Measurements from ENCODE around the gene KLF16.
A peak's percentile ranks its signal among the peaks of the same experiment; 100 is the strongest.

The KLF16 gene

DNA sequence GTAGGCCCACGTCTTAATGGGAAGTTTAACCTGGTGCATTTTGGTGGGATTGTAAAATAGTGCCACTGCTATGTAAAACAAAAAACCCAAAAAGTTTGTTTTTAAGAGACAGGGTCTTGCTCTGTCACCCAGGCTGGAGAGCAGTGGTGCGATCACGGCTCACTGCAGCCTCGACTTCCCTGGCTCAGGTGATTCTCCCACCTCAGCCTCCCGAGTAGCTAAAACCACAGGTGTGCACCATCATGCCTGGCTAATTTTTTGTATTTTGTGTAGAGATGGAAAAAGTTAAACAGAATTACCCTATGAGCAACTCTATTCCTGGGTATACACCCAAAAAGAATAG, 14.3 kb downstream of the KLF16 start:
- no peak for DNase-seq (ENCODE audit: extremely low read depth, low read depth)
- H3K4me3 ChIP-seq (replicated peaks; ENCODE audit: low read depth, low read length), result no peak overlapping the region
- TF ChIP-seq, protein P1, sequence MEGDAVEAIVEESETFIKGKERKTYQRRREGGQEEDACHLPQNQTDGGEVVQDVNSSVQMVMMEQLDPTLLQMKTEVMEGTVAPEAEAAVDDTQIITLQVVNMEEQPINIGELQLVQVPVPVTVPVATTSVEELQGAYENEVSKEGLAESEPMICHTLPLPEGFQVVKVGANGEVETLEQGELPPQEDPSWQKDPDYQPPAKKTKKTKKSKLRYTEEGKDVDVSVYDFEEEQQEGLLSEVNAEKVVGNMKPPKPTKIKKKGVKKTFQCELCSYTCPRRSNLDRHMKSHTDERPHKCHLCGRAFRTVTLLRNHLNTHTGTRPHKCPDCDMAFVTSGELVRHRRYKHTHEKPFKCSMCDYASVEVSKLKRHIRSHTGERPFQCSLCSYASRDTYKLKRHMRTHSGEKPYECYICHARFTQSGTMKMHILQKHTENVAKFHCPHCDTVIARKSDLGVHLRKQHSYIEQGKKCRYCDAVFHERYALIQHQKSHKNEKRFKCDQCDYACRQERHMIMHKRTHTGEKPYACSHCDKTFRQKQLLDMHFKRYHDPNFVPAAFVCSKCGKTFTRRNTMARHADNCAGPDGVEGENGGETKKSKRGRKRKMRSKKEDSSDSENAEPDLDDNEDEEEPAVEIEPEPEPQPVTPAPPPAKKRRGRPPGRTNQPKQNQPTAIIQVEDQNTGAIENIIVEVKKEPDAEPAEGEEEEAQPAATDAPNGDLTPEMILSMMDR (IDR thresholded peaks at IDR 0.05; ENCODE audit: low read depth, low read length, missing control alignments), result no peak

GRCh38 chr19:1848399-1849131, 14.8 kb downstream of the KLF16 start, which contains the start of gene REXO1:
REXO1 (minus strand) TSS chr19:1848483; CDS start chr19:1848358, 125 bp downstream.
- TF ChIP-seq, protein P1 (IDR thresholded peaks at IDR 0.05; ENCODE audit: low read depth, low read length, missing control alignments), result peak; percentile 90
- H3K4me3 ChIP-seq (replicated peaks; ENCODE audit: low read depth, low read length), result peak within 1 kb of the TSS; percentile 89
- peak; percentile 72 for DNase-seq (ENCODE audit: extremely low read depth, low read depth)

DNA sequence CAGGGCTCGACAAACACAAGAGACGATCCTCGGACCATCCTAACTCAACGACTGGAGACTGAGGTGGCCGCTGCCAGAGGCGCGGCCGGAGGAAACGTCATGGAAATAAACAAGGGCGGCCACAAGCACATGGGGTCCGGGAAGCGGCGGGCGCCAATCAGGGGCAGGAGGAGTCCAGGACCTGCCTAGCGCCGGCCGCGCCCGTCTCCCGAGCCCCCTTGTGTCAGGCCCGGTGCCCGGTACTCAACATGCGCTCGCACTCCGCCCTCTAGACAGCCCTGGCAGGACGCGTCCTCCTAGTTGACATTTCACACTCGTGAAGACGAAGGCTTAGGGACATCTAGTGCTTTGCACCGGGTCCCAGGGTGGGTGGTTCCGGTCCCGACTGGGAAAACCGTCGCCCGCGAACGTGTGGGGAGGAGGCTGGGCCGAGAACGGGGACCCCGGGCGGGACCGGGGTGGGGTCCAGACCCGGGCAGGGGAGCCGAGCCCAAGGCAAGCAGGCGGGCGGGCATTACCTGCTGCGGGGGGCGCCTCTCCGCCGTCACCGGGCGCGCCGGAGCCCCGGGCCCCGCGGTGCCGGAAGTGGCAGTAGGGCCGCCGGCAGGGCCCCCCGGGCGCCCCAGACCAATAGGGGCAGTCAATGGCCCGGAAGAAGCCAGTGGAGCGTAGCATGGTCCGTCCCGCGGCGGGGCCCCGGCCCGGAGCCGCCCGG, 15.5 kb downstream of the KLF16 start:
- TF ChIP-seq, protein P1 (IDR thresholded peaks at IDR 0.05; ENCODE audit: low read depth, low read length, missing control alignments), result no peak
- peak overlapping the region; percentile 89 for H3K4me3 ChIP-seq (replicated peaks; ENCODE audit: low read depth, low read length)
- DNase-seq (ENCODE audit: extremely low read depth, low read depth), result no peak

DNA sequence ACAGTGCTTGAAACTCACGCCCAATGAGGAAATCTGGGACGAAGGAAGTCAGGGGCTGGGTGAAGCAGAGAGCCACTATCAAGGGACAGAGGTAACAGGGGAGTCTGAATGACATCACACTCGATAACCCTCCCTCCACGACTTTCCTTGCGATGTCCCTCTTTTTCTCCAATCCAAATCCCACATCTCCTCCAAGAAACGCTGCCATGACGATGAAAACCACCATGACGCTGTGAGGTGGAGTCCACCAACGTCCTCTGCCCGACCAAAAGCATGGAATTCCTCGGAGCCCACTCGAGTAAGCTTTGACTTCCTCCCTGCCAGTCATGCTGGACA, 16.1 kb downstream of the KLF16 start:
- TF ChIP-seq, protein P1 (IDR thresholded peaks at IDR 0.05; ENCODE audit: low read depth, low read length, missing control alignments), result no peak
- peak overlapping the region; percentile 89 for H3K4me3 ChIP-seq (replicated peaks; ENCODE audit: low read depth, low read length)
- no peak for DNase-seq (ENCODE audit: extremely low read depth, low read depth)

GRCh38 chr19:1846517-1847204, 16.7 kb downstream of the KLF16 start:
- no peak for DNase-seq (ENCODE audit: extremely low read depth, low read depth)
- TF ChIP-seq, protein P1 (IDR thresholded peaks at IDR 0.05; ENCODE audit: low read depth, low read length, missing control alignments), result no peak
- H3K4me3 ChIP-seq (replicated peaks; ENCODE audit: low read depth, low read length), result peak overlapping the region; percentile 89

- TF ChIP-seq, protein P1 (IDR thresholded peaks at IDR 0.05; ENCODE audit: low read depth, low read length, missing control alignments), result no peak
- H3K4me3 ChIP-seq (replicated peaks; ENCODE audit: low read depth, low read length), result no peak overlapping the region
- DNase-seq (ENCODE audit: extremely low read depth, low read depth), result no peak
Measured at GRCh38 chr19:1845642-1846041, 17.7 kb downstream of the KLF16 start.
